Activated T-cell treated with anti-CD3 and anti-CD28 coated beads, Interleukin-2, amount 50 U/mL, for 4 hours (primary cell): ENCODE measurements around the gene WIPI1. TPM values are rescaled to one million over a fixed set of nuclear protein-coding genes. Genes with fewer than 3 reads are reported as not detected.
"Not testable (repeated sequence)": the region's sequence is repeated elsewhere in the genome, so short reads cannot be mapped to it uniquely, and the experiment has no call there.

Experiments
- ATAC-seq, 2 donors: fragments of 200-7000 bp; cut with Tn5 transposase; one replicate each; pipeline ENCODE4 v1.10.0; 2021
- DNase-seq: peaks from one replicate; pipeline ENCODE4 v3.0.0-alpha.2; 2020
- H3K27me3 Mint-ChIP-seq: one replicate; pipeline ENCODE4 v1.8.0; 2021; ENCODE audit warnings: low read depth, mixed read lengths
- H3K36me3 Mint-ChIP-seq: one replicate; pipeline ENCODE4 v1.8.0; 2022; ENCODE audit warnings: mixed read lengths; ENCODE audit not compliant: insufficient read depth
- H3K4me1 Mint-ChIP-seq: one replicate; pipeline ENCODE4 v1.8.0; 2021; ENCODE audit warnings: low read depth, mixed read lengths
- H3K4me3 Mint-ChIP-seq: one replicate; pipeline ENCODE4 v1.8.0; 2021; ENCODE audit warnings: mild to moderate bottlenecking, moderate library complexity, mixed read lengths
- H3K9me3 Mint-ChIP-seq: one replicate; pipeline ENCODE4 v1.8.0; 2021; ENCODE audit warnings: mixed read lengths
- total RNA-seq, 3 donors: library from RNA; stranded (reverse); gene quantifications; one replicate each; pipeline ENCODE4 v1.2.1, GENCODE V29; 2021

Gene WIPI1
- total RNA-seq, 3 donors from 2014 or later, result 2.9 to 6.4 (median 3.9) TPM

GRCh38 chr17:68383443-68384321 is 73.6 kb downstream of the WIPI1 start:
- no peaks in the 10 kb centered on the region for H3K27me3 Mint-ChIP-seq
- DNase-seq, result no peak
- H3K4me3 Mint-ChIP-seq, result no peak overlapping the region
- peak; percentile 55 to 73 for ATAC-seq
- peaks cover 24% of the 10 kb centered on the region for H3K4me1 Mint-ChIP-seq
- no peaks in the 10 kb centered on the region for H3K9me3 Mint-ChIP-seq
- peaks cover 3% of the 10 kb centered on the region for H3K36me3 Mint-ChIP-seq

DNA sequence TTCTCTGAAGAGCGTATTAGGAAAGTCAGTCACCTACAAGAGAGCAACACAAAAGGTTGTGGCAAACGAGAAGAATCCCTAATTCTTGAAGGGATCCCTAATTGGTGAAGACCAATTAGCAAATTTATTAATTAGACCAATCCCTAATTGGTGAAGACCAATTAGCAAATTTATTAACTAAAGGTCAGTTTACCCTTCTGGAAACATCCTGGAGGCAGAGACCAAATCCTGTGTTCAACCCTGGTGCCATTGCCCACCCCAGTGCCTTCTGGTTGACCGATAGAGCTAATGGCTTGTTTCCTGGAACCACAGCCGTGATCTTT is 74.2 kb downstream of the WIPI1 start:
- Mint-ChIP-seq H3K36me3 (peaks cover 3% of the 10 kb centered on the region), H3K9me3 (no peaks in the 10 kb centered on the region), H3K4me3 (no peak overlapping the region), H3K27me3 (no peaks in the 10 kb centered on the region), H3K4me1 (peaks cover 24% of the 10 kb centered on the region)
- ATAC-seq (no peak), DNase-seq (no peak)

DNA sequence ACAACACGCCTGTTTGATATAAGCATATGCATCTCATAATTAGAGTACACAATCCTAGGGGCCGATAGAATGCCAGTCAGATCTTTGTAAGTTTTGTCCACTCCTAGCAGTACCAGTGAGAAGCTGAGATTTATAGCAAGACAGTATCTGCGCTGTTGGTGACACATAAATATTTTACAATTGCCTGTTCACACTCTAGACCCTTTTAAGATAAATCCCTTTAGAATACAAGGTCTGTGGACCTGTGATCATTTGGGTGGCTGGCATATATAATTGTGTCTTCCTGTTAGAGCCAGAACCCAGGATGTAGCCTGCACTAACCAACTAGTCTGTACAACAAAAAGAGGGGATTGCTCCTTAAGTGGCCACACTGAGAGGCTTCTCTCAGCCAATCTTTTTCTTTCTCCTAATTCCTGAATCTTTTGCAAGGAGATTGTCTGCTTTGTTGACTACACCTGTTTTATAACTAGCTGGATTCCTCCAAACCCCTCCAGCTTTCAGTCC is 74.7 kb downstream of the WIPI1 start:
- Mint-ChIP-seq H3K27me3 (no peaks in the 10 kb centered on the region), H3K36me3 (peaks cover 3% of the 10 kb centered on the region), H3K4me3 (no peak overlapping the region), H3K4me1 (peaks cover 24% of the 10 kb centered on the region), H3K9me3 (no peaks in the 10 kb centered on the region)
- DNase-seq, result no peak
- no peak for ATAC-seq

- Mint-ChIP-seq H3K27me3 (no peaks in the 10 kb centered on the region), H3K9me3 (no peaks in the 10 kb centered on the region), H3K4me3 (no peak overlapping the region), H3K4me1 (peaks cover 24% of the 10 kb centered on the region), H3K36me3 (peaks cover 3% of the 10 kb centered on the region)
- DNase-seq (no peak), ATAC-seq (peak in 1 of 2 donors; percentile 51)
These were observed 76.0 kb downstream of the WIPI1 start for GRCh38 chr17:68381076-68381900.

- no peak for DNase-seq
- no peak for ATAC-seq
- Mint-ChIP-seq H3K9me3 (no peaks in the 10 kb centered on the region), H3K4me3 (no peak overlapping the region), H3K27me3 (no peaks in the 10 kb centered on the region), H3K4me1 (peaks cover 24% of the 10 kb centered on the region), H3K36me3 (peaks cover 3% of the 10 kb centered on the region)
These were observed 77.3 kb downstream of the WIPI1 start for GRCh38 chr17:68379692-68380677.

GRCh38 chr17:68379177-68379510 is 78.2 kb downstream of the WIPI1 start:
- ATAC-seq, result no peak
- H3K4me1 Mint-ChIP-seq, result peaks cover 19% of the 10 kb centered on the region
- no peaks in the 10 kb centered on the region for H3K9me3 Mint-ChIP-seq
- H3K36me3 Mint-ChIP-seq, result peaks cover 3% of the 10 kb centered on the region
- H3K27me3 Mint-ChIP-seq, result no peaks in the 10 kb centered on the region
- no peak for DNase-seq
- no peak overlapping the region for H3K4me3 Mint-ChIP-seq

DNA sequence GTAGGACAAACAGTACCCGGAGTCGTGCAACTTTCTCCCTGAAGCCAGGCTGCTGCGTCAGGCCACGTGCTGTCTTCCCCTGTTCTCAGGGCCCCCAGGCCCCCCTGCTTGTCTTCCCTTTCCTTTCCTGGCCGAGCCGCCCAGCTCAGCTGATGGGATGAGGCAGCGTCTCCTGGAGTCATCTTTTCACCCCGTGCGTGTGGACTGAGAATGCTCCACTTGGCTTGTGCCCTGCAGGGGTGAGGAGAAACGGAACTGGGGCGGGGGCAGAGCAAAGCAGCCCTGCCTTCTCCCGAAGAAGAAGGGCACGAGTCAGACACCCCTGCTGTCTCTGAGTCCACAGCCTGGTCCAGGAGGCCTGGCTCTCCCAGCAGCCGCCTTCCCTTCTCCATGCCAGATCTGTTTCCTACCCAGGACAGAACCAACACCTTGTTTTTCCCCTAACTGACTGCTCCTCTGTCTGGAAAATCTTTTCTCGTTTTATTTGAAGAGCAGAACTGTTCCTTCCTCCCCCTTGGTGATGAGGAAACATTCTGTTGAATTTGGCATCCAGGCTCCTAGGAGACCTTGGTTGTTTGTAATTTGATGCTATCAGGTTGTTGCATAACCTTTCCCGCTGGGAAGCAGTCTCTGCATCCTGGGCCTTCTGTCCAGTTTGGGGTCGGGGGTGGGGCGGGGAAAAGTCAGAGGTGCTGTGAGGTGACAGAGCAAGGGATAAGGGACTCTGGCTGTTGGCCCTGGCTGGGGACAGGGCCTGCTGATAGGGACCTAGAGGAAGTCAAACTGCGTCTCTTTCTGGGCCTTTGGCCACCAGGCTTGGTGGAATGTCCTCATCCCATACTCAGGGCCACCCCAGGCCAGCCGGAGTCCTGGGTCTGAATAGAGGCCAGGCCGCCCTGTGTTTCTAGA is 78.8 kb downstream of the WIPI1 start:
- DNase-seq, result no peak
- ATAC-seq, result no peak
- H3K27me3 Mint-ChIP-seq, result no peaks in the 10 kb centered on the region
- H3K4me1 Mint-ChIP-seq, result peaks cover 12% of the 10 kb centered on the region
- H3K36me3 Mint-ChIP-seq, result peaks cover 3% of the 10 kb centered on the region
- no peak overlapping the region for H3K4me3 Mint-ChIP-seq
- no peaks in the 10 kb centered on the region for H3K9me3 Mint-ChIP-seq

GRCh38 chr17:68377771-68378267 is 79.5 kb downstream of the WIPI1 start:
- no peaks in the 10 kb centered on the region for H3K27me3 Mint-ChIP-seq
- no peak for DNase-seq
- peaks cover 5% of the 10 kb centered on the region for H3K4me1 Mint-ChIP-seq
- peaks cover 3% of the 10 kb centered on the region for H3K36me3 Mint-ChIP-seq
- no peak for ATAC-seq
- no peak overlapping the region for H3K4me3 Mint-ChIP-seq
- no peaks in the 10 kb centered on the region for H3K9me3 Mint-ChIP-seq

- not testable (repeated sequence) for H3K27me3 Mint-ChIP-seq, H3K4me1 Mint-ChIP-seq, H3K9me3 Mint-ChIP-seq, ATAC-seq, H3K36me3 Mint-ChIP-seq, H3K4me3 Mint-ChIP-seq, DNase-seq
These were observed 81.1 kb downstream of the WIPI1 start for GRCh38 chr17:68376178-68376577.

DNA sequence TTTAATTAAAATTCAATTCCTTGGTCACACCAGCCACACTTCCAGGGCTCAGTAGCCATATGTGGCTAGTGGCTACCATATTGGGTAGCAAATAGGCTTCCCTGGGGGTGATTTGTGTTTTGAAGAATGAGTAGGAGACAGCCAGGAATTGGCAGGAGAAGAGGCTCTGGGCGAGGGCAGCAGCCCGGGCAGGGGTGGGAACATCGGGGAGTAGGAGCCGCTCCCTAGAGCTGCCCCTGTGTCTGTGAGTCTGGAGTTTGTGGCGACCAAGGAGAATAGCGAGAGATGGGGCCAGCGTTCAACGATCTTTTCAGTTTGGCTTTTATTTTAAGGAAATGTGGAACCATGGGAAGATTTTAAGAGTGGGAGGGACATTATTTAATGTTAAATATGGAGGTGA is 81.7 kb downstream of the WIPI1 start:
- H3K36me3 Mint-ChIP-seq, result peaks cover 3% of the 10 kb centered on the region
- no peak for ATAC-seq
- H3K4me3 Mint-ChIP-seq, result no peak overlapping the region
- peaks cover under 1% of the 10 kb centered on the region for H3K4me1 Mint-ChIP-seq
- H3K9me3 Mint-ChIP-seq, result no peaks in the 10 kb centered on the region
- H3K27me3 Mint-ChIP-seq, result no peaks in the 10 kb centered on the region
- no peak for DNase-seq
